ENCODE data around the gene RAB44. TPM values are rescaled to one million over a fixed set of nuclear protein-coding genes. Genes with fewer than 3 reads are reported as not detected.

Gene RAB44
- polyA plus RNA-seq, 1 experiment, result not detected

GRCh38 chr6:36771145-36771544 is 73.5 kb downstream of the RAB44 start:
- Histone ChIP-seq H3K9me3 (ENCODE audit: control insufficient read depth, insufficient read depth, low read length) (no peaks in the 10 kb centered on the region), H3K4me3 (ENCODE audit: low read depth, low read length) (no peak overlapping the region), H3K27me3 (ENCODE audit: control insufficient read depth, insufficient read depth, low read length) (peaks cover 6% of the 10 kb centered on the region), H3K27ac (ENCODE audit: low read depth, low read length) (no peak overlapping the region)
- ChIA-PET CTCF (interaction anchor here (5.2 kb wide), 1 partner anchor 11 kb away, joined by 44 read pairs; no protein-coding TSS in a partner anchor), POLR2A (no interaction called here)
- TF ChIP-seq CTCF (IDR thresholded peaks at IDR 0.05; ENCODE audit: low read depth, low read length), result no peak
- DNase-seq (ENCODE audit: low read depth, low spot score), result no peak

GRCh38 chr6:36772397-36772796 is 74.8 kb downstream of the RAB44 start:
- Histone ChIP-seq H3K4me3 (ENCODE audit: low read depth, low read length) (no peak overlapping the region), H3K9me3 (ENCODE audit: control insufficient read depth, insufficient read depth, low read length) (no peaks in the 10 kb centered on the region), H3K27ac (ENCODE audit: low read depth, low read length) (no peak overlapping the region), H3K27me3 (ENCODE audit: control insufficient read depth, insufficient read depth, low read length) (peaks cover 14% of the 10 kb centered on the region)
- no peak for DNase-seq (ENCODE audit: low read depth, low spot score)
- POLR2A ChIA-PET, result interaction anchor here (0.6 to 0.9 kb wide), 2 partner anchors 214 to 426 kb away, joined by 3 to 4 read pairs; no protein-coding TSS in a partner anchor
- CTCF ChIA-PET, result interaction anchor here (0.9 to 1.2 kb wide), 2 partner anchors 13 to 246 kb away, joined by 6 to 10 read pairs; no protein-coding TSS in a partner anchor
- TF ChIP-seq CTCF (IDR thresholded peaks at IDR 0.05; ENCODE audit: low read depth, low read length), result no peak

- CTCF ChIA-PET, result interaction anchor here (0.6 kb wide), 1 partner anchor 16 kb away, joined by 3 read pairs; no protein-coding TSS in a partner anchor
- no peak overlapping the region for H3K27ac ChIP-seq (ENCODE audit: low read depth, low read length)
- H3K27me3 ChIP-seq (ENCODE audit: control insufficient read depth, insufficient read depth, low read length), result peaks cover 25% of the 10 kb centered on the region
- POLR2A ChIA-PET, result interaction anchor here (0.6 kb wide), 1 partner anchor 20 kb away, joined by 4 read pairs; no protein-coding TSS in a partner anchor
- H3K9me3 ChIP-seq (ENCODE audit: control insufficient read depth, insufficient read depth, low read length), result no peaks in the 10 kb centered on the region
- no peak for TF ChIP-seq CTCF (IDR thresholded peaks at IDR 0.05; ENCODE audit: low read depth, low read length)
- DNase-seq (ENCODE audit: low read depth, low spot score), result no peak
- H3K4me3 ChIP-seq (ENCODE audit: low read depth, low read length), result no peak overlapping the region
Measured at GRCh38 chr6:36774331-36774730, 76.7 kb downstream of the RAB44 start.

- H3K4me3 ChIP-seq (ENCODE audit: low read depth, low read length), result no peak overlapping the region
- ChIA-PET POLR2A (no interaction called here), CTCF (interaction anchor here (1.8 kb wide), 1 partner anchor 10 kb away, joined by 6 read pairs; no protein-coding TSS in a partner anchor)
- TF ChIP-seq CTCF (IDR thresholded peaks at IDR 0.05; ENCODE audit: low read depth, low read length), result no peak
- no peaks in the 10 kb centered on the region for H3K9me3 ChIP-seq (ENCODE audit: control insufficient read depth, insufficient read depth, low read length)
- no peak for DNase-seq (ENCODE audit: low read depth, low spot score)
- peaks cover 32% of the 10 kb centered on the region for H3K27me3 ChIP-seq (ENCODE audit: control insufficient read depth, insufficient read depth, low read length)
- no peak overlapping the region for H3K27ac ChIP-seq (ENCODE audit: low read depth, low read length)
Measured at GRCh38 chr6:36776167-36776566, 78.5 kb downstream of the RAB44 start.

GRCh38 chr6:36777801-36778200 is 80.2 kb downstream of the RAB44 start:
- no peak for DNase-seq (ENCODE audit: low read depth, low spot score)
- Histone ChIP-seq H3K27ac (ENCODE audit: low read depth, low read length) (no peak overlapping the region), H3K27me3 (ENCODE audit: control insufficient read depth, insufficient read depth, low read length) (peaks cover 41% of the 10 kb centered on the region), H3K4me3 (ENCODE audit: low read depth, low read length) (no peak overlapping the region), H3K9me3 (ENCODE audit: control insufficient read depth, insufficient read depth, low read length) (no peaks in the 10 kb centered on the region)
- ChIA-PET CTCF (no interaction called here), POLR2A (no interaction called here)
- no peak for TF ChIP-seq CTCF (IDR thresholded peaks at IDR 0.05; ENCODE audit: low read depth, low read length)
